K562 (cell line): ENCODE results near the gene SLC37A4. TPM values are rescaled to one million over a fixed set of nuclear protein-coding genes. Genes with fewer than 3 reads are reported as not detected.

ENCODE experiments used
- BRD4 ChIP-seq: fragments of 200-600 bp; sonication (generic); IDR thresholded peaks from 2 replicates; pipeline ENCODE4 v1.6.1; 2017; ENCODE audit warnings: inconsistent platforms
- CREM ChIP-seq: IDR thresholded peaks from 2 replicates; pipeline ENCODE4 v1.6.1; 2014; ENCODE audit warnings: antibody characterized with exemption, low read depth
- CTBP1 ChIP-seq: fragments of 450-650 bp; IDR thresholded peaks from 2 replicates; pipeline ENCODE4 v1.6.1; 2016; ENCODE audit warnings: borderline replicate concordance
- DEAF1 ChIP-seq: fragments of 450-650 bp; formaldehyde crosslinking; IDR thresholded peaks from 2 replicates; pipeline ENCODE4 v1.4.0; 2020; ENCODE audit warnings: mild to moderate bottlenecking, moderate library complexity
- DPF2 ChIP-seq: fragments of 450-650 bp; IDR thresholded peaks from 2 replicates; pipeline ENCODE4 v1.6.1; 2016
- GTF2E2 ChIP-seq: fragments of 200-800 bp; sonication (Bioruptor generic); IDR thresholded peaks from 2 replicates; pipeline ENCODE4 v1.6.1; 2016; ENCODE audit warnings: missing genetic modification characterization, missing compliant biosample characterization
- ID3 ChIP-seq, 2 experiments: fragments of 250-450 bp in 1 of 2; fragments of 450-650 bp in 1 of 2; sonication (Bioruptor Pico) in 1 of 2; IDR thresholded peaks; 2 replicates each; pipeline versions ENCODE4 v1.6.1 to v1.8.0; 2016 to 2021; ENCODE audit warnings: mild to moderate bottlenecking in 2 of 2, moderate library complexity in 2 of 2, missing compliant biosample characterization in 1 of 2, missing genetic modification characterization in 1 of 2
- MTA2 ChIP-seq: fragments of 450-650 bp; IDR thresholded peaks from 2 replicates; pipeline ENCODE4 v1.6.1; 2016; ENCODE audit warnings: low read depth
- MYC ChIP-seq, 2 experiments: fragments of 250-450 bp in 1 of 2; sonication (Bioruptor Pico) in 1 of 2; IDR thresholded peaks; 2 replicates each; pipeline versions ENCODE4 v1.5.1 to v1.6.1; 2012 to 2021; ENCODE audit warnings: low read depth in 2 of 2, borderline replicate concordance in 1 of 2, improper control_type of control experiment in 1 of 2, low read length in 1 of 2, mild to moderate bottlenecking in 1 of 2, moderate library complexity in 1 of 2
- OTX1 ChIP-seq: fragments of 450-650 bp; formaldehyde crosslinking; IDR thresholded peaks from 2 replicates; pipeline ENCODE4 v1.4.0; 2022; ENCODE audit warnings: mild to moderate bottlenecking
- RCOR1 ChIP-seq, 2 experiments: IDR thresholded peaks; 2 replicates each; pipeline ENCODE4 v1.6.1; 2012; ENCODE audit warnings: low read depth in 2 of 2, low read length in 2 of 2, borderline replicate concordance in 1 of 2, improper control_type of control experiment in 1 of 2
- STAT5B ChIP-seq: fragments of 250-450 bp; sonication (Bioruptor Pico); IDR thresholded peaks from 2 replicates; pipeline ENCODE4 v1.8.0; 2021; ENCODE audit warnings: mild to moderate bottlenecking, inconsistent platforms
- TCF7L2 ChIP-seq: fragments of 150-350 bp; IDR thresholded peaks from 2 replicates; pipeline ENCODE4 v1.6.1; 2016; ENCODE audit warnings: low read depth, mild to moderate bottlenecking, low read length, moderate library complexity
- TEAD1 ChIP-seq, 2 experiments: fragments of 450-650 bp in 1 of 2; sonication (generic) in 1 of 2; formaldehyde crosslinking; IDR thresholded peaks; 2 replicates each; pipeline versions ENCODE4 v1.4.0 to v1.8.0; 2020 to 2022; ENCODE audit warnings: mild to moderate bottlenecking in 2 of 2, missing genetic modification reagents in 1 of 2
- ZNF124 ChIP-seq: sonication (generic); formaldehyde crosslinking; IDR thresholded peaks from 2 replicates; pipeline ENCODE4 v1.8.1; 2022; ENCODE audit warnings: missing genetic modification reagents
- polyA plus RNA-seq, 8 experiments: library from polyadenylated mRNA; depleted of rRNA in 4 of 8; stranded (reverse) in 5 of 8; unstranded in 3 of 8; fragments of >200 nt; fragmentation: Nextera tagmentation in 2 of 8; fragmentation: Illumina TruSeq in 1 of 8; extraction: Ambion mirVana in 2 of 8; extraction: Trizol in 1 of 8; gene quantifications; 2 replicates each; pipeline versions ENCODE4 v1.2.1 to v1.2.3, GENCODE V29; 2011 to 2014; ENCODE audit warnings: inconsistent platforms in 1 of 8, missing spikeins in 1 of 8
- total RNA-seq, 7 experiments: library from RNA; depleted of rRNA in 6 of 7; stranded (reverse); fragments of >200 nt in 6 of 7; fragmentation: Illumina TruSeq in 2 of 7; extraction: Trizol in 2 of 7; gene quantifications; 2 replicates each; pipeline versions ENCODE4 v1.2.1 to v1.2.3, GENCODE V29; 2011 to 2021; ENCODE audit warnings: low replicate concordance in 1 of 7
- TF ChIP-seq, protein P1 (sequence below), 3 experiments: IDR thresholded peaks in 2 of 3; conservative IDR thresholded peaks in 1 of 3; 2 replicates each; pipeline ENCODE4 v1.5.1; 2011 to 2012; ENCODE audit warnings: low read length in 3 of 3, mild to moderate bottlenecking in 3 of 3, control low read depth in 2 of 3, improper control_type of control experiment in 1 of 3, inconsistent platforms in 1 of 3, low read depth in 1 of 3, mixed read lengths in 1 of 3, moderate library complexity in 1 of 3; ENCODE audit not compliant: insufficient read depth in 2 of 3

Gene SLC37A4
- total and polyA plus RNA-seq, 9 of the 15 experiments (the other 6 are each of a cell fraction or from before 2014, with no cell fraction given), result 24.7 to 73.9 (median 40.7) TPM

- TF ChIP-seq, protein P1, sequence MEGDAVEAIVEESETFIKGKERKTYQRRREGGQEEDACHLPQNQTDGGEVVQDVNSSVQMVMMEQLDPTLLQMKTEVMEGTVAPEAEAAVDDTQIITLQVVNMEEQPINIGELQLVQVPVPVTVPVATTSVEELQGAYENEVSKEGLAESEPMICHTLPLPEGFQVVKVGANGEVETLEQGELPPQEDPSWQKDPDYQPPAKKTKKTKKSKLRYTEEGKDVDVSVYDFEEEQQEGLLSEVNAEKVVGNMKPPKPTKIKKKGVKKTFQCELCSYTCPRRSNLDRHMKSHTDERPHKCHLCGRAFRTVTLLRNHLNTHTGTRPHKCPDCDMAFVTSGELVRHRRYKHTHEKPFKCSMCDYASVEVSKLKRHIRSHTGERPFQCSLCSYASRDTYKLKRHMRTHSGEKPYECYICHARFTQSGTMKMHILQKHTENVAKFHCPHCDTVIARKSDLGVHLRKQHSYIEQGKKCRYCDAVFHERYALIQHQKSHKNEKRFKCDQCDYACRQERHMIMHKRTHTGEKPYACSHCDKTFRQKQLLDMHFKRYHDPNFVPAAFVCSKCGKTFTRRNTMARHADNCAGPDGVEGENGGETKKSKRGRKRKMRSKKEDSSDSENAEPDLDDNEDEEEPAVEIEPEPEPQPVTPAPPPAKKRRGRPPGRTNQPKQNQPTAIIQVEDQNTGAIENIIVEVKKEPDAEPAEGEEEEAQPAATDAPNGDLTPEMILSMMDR (IDR thresholded peaks at IDR 0.05 in 2 of 3, conservative IDR thresholded peaks at IDR 0.05 in 1 of 3; ENCODE audit: insufficient read depth in 2 of 3, low read depth in 1 of 3, low read length in 3 of 3), result peak; percentile 73 to 81 (median 80)
- TF ChIP-seq ID3 (CRISPR knock-in tag; IDR thresholded peaks at IDR 0.05) (no peak), ID3 (tag; IDR thresholded peaks at IDR 0.05) (0 out of 2 replicates have a peak, but pooled peaks have one; percentile 32), RCOR1 (IDR thresholded peaks at IDR 0.05; ENCODE audit: borderline replicate concordance in 1 of 2, low read depth in 2 of 2, low read length in 2 of 2) (peak in 1 of 2 experiments; percentile 70; a peak in 1 of 4 replicates), GTF2E2 (tag) (no peak), DEAF1 (CRISPR knock-in tag) (peak; percentile 54; the same call in 1 of the 2 replicates), BRD4 (0 out of 2 replicates have a peak, but pooled peaks have one; percentile 25), CTBP1 (peak; percentile 33; the same call in 1 of the 2 replicates), MTA2 (no peak), MYC (IDR thresholded peaks at IDR 0.05; ENCODE audit: low read depth, low read length) (no peak), MYC (CRISPR knock-in tag; IDR thresholded peaks at IDR 0.05; ENCODE audit: borderline replicate concordance, low read depth) (no peak), TEAD1 (CRISPR knock-in tag; IDR thresholded peaks at IDR 0.05) (peak in 1 of 2 experiments; percentile 47; a peak in 1 of 4 replicates), STAT5B (CRISPR knock-in tag) (no peak), CREM (peak; percentile 71), ZNF124 (CRISPR knock-in tag) (no peak), OTX1 (no peak), DPF2 (peak; percentile 24; the same call in 1 of the 2 replicates), TCF7L2 (no peak)
Observed at GRCh38 chr11:119065369-119065768, 34.7 kb upstream of the SLC37A4 start (continued).
